Activated naive CD8-positive, alpha-beta T cell treated with anti-CD3 and anti-CD28 coated beads, Interleukin-2, amount 50 U/mL, for 24 hours (primary cell): ENCODE results near the gene TMEM121.

Experiments used
- ATAC-seq: fragments of 150-1000 bp; cut with Tn5 transposase; one replicate; pipeline ENCODE4 v1.10.0; 2021
- DNase-seq: peaks from one replicate; pipeline ENCODE4 v3.0.0; 2021
- H3K27ac Mint-ChIP-seq: one replicate; pipeline ENCODE4 v1.8.0; 2021; ENCODE audit warnings: mild to moderate bottlenecking, mixed read lengths
- H3K27me3 Mint-ChIP-seq: one replicate; pipeline ENCODE4 v1.8.0; 2021; ENCODE audit warnings: mixed read lengths
- H3K36me3 Mint-ChIP-seq: one replicate; pipeline ENCODE4 v1.8.0; 2021; ENCODE audit warnings: low read depth, mixed read lengths
- H3K4me1 Mint-ChIP-seq: one replicate; pipeline ENCODE4 v1.8.0; 2021; ENCODE audit warnings: mixed read lengths
- H3K4me3 Mint-ChIP-seq: one replicate; pipeline ENCODE4 v1.8.0; 2021; ENCODE audit warnings: mild to moderate bottlenecking, moderate library complexity, mixed read lengths
- H3K9me3 Mint-ChIP-seq: one replicate; pipeline ENCODE4 v1.8.0; 2021; ENCODE audit warnings: mixed read lengths

TMEM121 gene

GRCh38 chr14:105484069-105484996 is 42.0 kb upstream of the TMEM121 start:
- DNase-seq (peak; percentile 44), ATAC-seq (no peak)
- H3K27ac Mint-ChIP-seq, result peak overlapping the region; percentile 67
- no peaks in the 10 kb centered on the region for H3K36me3 Mint-ChIP-seq
- no peak overlapping the region for H3K4me3 Mint-ChIP-seq
- H3K9me3 Mint-ChIP-seq, result no peaks in the 10 kb centered on the region
- H3K27me3 Mint-ChIP-seq, result peaks cover 7% of the 10 kb centered on the region
- peaks cover 66% of the 10 kb centered on the region for H3K4me1 Mint-ChIP-seq

DNA sequence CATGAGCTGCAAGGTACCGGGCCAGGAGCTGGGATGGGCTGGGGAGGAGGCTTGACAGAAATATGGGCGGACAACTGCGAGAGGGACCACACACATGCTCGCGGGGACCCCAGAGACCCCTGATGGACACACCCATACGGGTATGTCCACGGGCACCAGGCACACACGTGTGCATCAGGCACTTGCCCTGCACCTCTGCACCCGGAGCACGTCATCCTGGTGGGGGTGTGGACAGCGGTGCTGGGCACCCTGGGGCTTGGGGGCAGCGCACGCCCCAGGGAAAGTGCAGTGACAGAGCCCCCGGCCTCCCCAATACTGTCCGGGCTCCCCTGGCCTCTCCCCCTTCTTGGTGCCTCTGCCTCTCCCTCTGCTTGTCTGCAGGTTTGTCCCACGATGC is 41.4 kb upstream of the TMEM121 start:
- Mint-ChIP-seq H3K36me3 (no peaks in the 10 kb centered on the region), H3K4me3 (no peak overlapping the region), H3K27me3 (peaks cover under 1% of the 10 kb centered on the region), H3K9me3 (no peaks in the 10 kb centered on the region), H3K27ac (no peak overlapping the region), H3K4me1 (peaks cover 67% of the 10 kb centered on the region)
- ATAC-seq, result no peak
- DNase-seq, result no peak

- H3K27me3 Mint-ChIP-seq, result no peaks in the 10 kb centered on the region
- no peaks in the 10 kb centered on the region for H3K9me3 Mint-ChIP-seq
- H3K4me3 Mint-ChIP-seq, result peak overlapping the region; percentile 17
- ATAC-seq, result no peak
- peak; percentile 55 for DNase-seq
- H3K36me3 Mint-ChIP-seq, result no peaks in the 10 kb centered on the region
- H3K27ac Mint-ChIP-seq, result no peak overlapping the region
- H3K4me1 Mint-ChIP-seq, result peaks cover 61% of the 10 kb centered on the region
These were observed 40.6 kb upstream of the TMEM121 start for GRCh38 chr14:105485739-105486162.

GRCh38 chr14:105486163-105486973 is 40.0 kb upstream of the TMEM121 start, which contains the start of gene CRIP1:
Gene CRIP1 (plus strand): TSS chr14:105486886. CDS start chr14:105487260, 374 bp downstream.
- peak; percentile 32 for DNase-seq
- no peak for ATAC-seq
- Mint-ChIP-seq H3K27ac (peak within 1 kb of the TSS; percentile 71), H3K4me3 (peak within 1 kb of the TSS; percentile 81), H3K9me3 (no peaks in the 10 kb centered on the region), H3K4me1 (peaks cover 60% of the 10 kb centered on the region), H3K36me3 (no peaks in the 10 kb centered on the region), H3K27me3 (no peaks in the 10 kb centered on the region)

DNA sequence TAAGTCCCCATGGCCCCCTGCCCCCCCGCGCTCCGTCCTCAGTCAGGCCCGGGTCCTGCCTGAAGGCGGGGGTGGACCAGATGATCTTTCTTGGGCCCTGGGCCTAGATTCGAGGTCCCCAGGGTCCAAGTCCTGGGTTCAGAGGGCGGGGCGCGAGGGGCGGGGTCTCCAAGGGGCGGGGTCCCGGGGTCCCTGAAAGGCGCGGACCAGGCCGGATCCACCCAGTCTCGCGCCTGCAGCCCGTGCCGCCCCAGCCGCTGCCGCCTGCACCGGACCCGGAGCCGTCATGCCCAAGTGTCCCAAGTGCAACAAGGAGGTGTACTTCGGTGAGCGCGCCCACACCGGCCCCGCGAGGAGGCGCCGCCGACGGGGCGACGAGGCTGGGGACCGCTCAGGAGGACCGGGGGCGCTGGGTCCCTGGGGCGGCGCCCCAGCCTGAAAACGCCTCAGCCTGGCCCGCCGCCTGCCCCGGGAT is 39.4 kb upstream of the TMEM121 start:
- peaks cover 59% of the 10 kb centered on the region for H3K4me1 Mint-ChIP-seq
- no peaks in the 10 kb centered on the region for H3K9me3 Mint-ChIP-seq
- DNase-seq (peak; percentile 65), ATAC-seq (no peak)
- no peak overlapping the region for H3K27ac Mint-ChIP-seq
- H3K27me3 Mint-ChIP-seq, result no peaks in the 10 kb centered on the region
- peaks cover 3% of the 10 kb centered on the region for H3K36me3 Mint-ChIP-seq
- H3K4me3 Mint-ChIP-seq, result peak overlapping the region; percentile 81

DNA sequence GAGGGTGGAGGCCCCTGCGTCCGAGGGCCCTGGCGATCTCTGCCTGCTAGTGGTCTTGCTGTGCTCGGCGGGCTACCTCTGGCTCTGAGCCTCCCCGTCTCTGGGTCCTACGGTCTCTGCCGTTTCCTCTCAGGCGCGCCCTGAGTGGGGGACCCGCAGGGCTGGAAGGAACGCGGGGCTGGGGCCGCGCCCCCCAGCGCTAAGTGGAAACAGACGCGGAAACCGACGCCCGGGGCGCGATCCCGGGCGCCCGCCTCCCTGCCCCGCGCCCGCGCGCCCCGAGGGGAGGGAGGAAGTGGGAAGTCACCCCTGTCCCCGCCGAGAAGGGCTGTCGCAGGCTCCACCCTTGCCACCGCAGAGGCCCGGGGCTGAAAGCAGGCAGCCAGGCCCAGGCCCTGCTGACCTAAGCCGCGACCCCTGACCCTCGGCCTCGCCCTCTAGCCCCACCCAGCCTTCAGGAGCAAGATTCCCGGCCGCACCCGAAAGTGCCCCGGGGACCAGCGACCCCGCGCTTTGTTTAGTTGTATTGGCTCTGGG is 38.9 kb upstream of the TMEM121 start:
- no peak for ATAC-seq
- Mint-ChIP-seq H3K36me3 (peaks cover 4% of the 10 kb centered on the region), H3K4me1 (peaks cover 56% of the 10 kb centered on the region), H3K27me3 (no peaks in the 10 kb centered on the region), H3K4me3 (peak overlapping the region; percentile 81), H3K9me3 (no peaks in the 10 kb centered on the region), H3K27ac (peak overlapping the region; percentile 71)
- DNase-seq, result peak; percentile 67

DNA sequence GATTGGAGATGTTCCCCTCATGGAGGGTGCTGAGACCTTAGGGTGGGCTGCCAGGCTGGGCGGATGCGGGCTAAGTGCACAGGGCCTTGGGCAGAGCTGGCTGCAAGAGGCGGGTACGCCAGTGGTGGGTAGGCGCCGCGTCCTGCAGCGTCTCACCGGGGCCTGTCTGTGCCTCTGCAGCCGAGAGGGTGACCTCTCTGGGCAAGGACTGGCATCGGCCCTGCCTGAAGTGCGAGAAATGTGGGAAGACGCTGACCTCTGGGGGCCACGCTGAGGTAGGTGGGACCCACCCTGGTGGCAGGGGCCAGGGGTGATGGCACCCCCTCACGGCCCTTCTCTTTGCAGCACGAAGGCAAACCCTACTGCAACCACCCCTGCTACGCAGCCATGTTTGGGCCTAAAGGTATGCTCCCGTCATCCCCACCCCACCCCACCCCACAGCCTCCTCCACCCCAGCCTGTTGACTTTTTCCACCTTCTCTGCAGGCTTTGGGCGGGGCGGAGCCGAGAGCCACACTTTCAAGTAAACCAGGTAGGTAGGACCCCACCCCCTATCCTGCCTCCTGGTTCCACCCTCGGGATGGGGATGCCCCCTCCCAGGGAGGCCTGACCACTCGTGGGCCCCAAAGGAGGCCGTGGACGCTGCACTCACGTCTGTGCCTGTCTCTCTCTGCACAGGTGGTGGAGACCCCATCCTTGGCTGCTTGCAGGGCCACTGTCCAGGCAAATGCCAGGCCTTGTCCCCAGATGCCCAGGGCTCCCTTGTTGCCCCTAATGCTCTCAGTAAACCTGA is 38.2 kb upstream of the TMEM121 start:
- Mint-ChIP-seq H3K27me3 (no peaks in the 10 kb centered on the region), H3K9me3 (no peaks in the 10 kb centered on the region), H3K36me3 (peaks cover 4% of the 10 kb centered on the region), H3K4me3 (peak overlapping the region; percentile 81), H3K4me1 (peaks cover 51% of the 10 kb centered on the region), H3K27ac (peak overlapping the region; percentile 71)
- ATAC-seq, result no peak
- DNase-seq, result peak; percentile 38

- Mint-ChIP-seq H3K9me3 (no peaks in the 10 kb centered on the region), H3K36me3 (peaks cover 4% of the 10 kb centered on the region), H3K27me3 (no peaks in the 10 kb centered on the region), H3K4me1 (peaks cover 49% of the 10 kb centered on the region), H3K4me3 (peak overlapping the region; percentile 81), H3K27ac (no peak overlapping the region)
- ATAC-seq (no peak), DNase-seq (peak; percentile 15)
These were observed 37.4 kb upstream of the TMEM121 start for GRCh38 chr14:105488781-105489541.

DNA sequence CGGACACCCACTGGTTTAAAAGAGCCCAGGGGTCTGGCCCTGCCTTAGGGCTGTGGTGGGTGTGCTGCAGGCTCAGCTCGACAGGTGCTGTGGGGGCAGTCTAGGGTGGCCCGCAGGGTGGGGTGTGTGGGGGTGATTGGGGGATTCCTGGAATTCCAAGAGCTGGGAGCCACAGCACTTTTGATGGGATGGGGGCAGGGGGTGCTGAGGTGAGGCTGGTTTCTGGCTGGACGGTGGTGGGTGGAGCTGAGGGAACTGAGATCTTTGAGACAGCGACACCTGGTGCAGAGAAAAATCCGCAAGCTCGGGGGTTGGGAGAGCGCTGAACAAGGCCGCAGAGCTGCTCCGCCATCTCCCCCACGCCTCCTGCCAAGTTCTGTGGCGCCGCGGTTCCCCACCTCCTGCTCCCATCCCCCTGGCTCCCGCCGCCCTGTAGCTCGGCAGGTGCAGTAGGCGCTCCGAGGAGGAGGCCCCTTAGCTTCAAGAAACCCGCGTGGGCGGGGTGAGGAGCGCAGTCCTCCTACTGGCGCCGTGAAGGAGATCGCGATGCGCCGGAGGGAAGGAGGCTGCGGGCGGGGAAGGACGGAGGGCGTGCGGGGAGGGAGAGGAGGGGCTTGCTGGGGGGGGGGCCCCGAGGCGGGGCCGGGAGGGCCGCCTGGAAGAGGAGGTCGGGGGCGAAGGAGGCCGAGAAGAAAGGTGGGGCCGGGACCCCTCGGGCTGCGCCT is 36.7 kb upstream of the TMEM121 start:
- Mint-ChIP-seq H3K9me3 (no peaks in the 10 kb centered on the region), H3K36me3 (peaks cover 4% of the 10 kb centered on the region), H3K4me3 (peak overlapping the region; percentile 81)

DNA sequence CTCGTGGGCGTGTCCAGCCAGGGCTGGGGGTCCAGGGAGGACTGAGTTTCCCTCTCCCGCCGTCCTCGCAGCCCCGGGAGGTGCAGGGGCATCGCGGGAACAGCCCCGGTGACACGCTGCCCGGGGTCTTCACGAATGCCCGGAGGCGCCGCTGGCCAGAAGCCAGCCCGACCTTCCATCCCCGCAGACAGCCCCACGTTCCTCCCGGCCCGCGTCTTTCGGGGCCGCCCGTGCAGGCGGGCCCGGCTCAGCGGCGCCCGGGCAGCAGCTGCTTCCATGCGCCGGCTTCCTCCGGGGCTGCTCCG is 36.2 kb upstream of the TMEM121 start:
- H3K27me3 Mint-ChIP-seq, result no peaks in the 10 kb centered on the region
- no peak for ATAC-seq
- H3K4me1 Mint-ChIP-seq, result peaks cover 39% of the 10 kb centered on the region
- peak overlapping the region; percentile 74 for H3K27ac Mint-ChIP-seq
- peaks cover 4% of the 10 kb centered on the region for H3K36me3 Mint-ChIP-seq
- no peaks in the 10 kb centered on the region for H3K9me3 Mint-ChIP-seq
- no peak for DNase-seq
- peak overlapping the region; percentile 81 for H3K4me3 Mint-ChIP-seq

More for the DNA sequence above, 36.7 kb upstream of the TMEM121 start:
- peak; percentile 1 for ATAC-seq
- no peaks in the 10 kb centered on the region for H3K27me3 Mint-ChIP-seq
- peak; percentile 86 for DNase-seq
- H3K4me1 Mint-ChIP-seq, result peaks cover 41% of the 10 kb centered on the region
- peak overlapping the region; percentile 74 for H3K27ac Mint-ChIP-seq

DNA sequence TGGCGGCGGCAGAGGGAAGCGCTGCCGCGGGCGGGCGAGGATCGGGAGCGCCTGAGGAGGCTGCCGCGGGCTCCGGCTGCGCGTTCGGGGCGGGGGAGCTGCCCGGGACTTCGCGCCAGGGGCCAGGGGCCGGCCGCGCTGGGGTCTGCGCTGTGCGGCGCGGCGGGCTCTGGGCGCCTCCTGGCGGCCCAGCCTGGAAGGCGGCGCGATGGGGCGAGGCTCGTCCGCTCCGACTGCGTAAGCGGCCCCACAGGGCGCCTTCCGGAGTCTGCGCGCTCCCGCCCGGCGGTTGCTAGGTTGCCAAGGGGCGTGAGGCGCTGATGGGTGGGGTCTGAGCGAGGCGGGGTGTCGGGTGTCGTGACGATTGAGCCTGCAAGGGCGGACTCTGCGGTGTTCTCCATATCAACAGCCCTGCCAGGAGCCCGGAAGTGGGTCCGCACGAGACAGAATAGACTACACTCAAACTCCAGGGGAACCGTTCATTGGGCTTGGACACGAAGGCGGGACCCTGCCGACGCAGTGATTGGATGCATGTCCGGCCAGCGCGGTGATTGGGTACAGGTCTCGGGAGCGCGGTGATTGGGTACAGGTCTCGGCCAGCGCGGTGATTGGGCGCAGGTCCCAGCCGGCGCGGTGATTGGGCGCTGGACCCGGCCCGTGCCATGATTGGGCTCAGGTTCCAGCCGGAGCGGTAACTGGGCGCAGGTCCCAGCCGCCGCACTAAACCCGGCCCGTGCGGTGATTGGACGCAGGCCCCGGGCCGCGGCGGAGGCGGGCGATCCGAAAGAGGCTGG is 35.6 kb upstream of the TMEM121 start, which contains the start of gene TEDC1:
Gene TEDC1 (plus strand): TSS at position 675 of the 794 bp plus-strand sequence. CDS start 130 bp downstream, outside the sequence.
- Mint-ChIP-seq H3K36me3 (peaks cover 4% of the 10 kb centered on the region), H3K27me3 (no peaks in the 10 kb centered on the region), H3K4me1 (peaks cover 34% of the 10 kb centered on the region)

GRCh38 chr14:105491366-105491973 is 34.9 kb upstream of the TMEM121 start:
- H3K4me1 Mint-ChIP-seq, result peaks cover 32% of the 10 kb centered on the region
- peak overlapping the region; percentile 87 for H3K27ac Mint-ChIP-seq
- peak; percentile 3 for ATAC-seq
- peaks cover 4% of the 10 kb centered on the region for H3K36me3 Mint-ChIP-seq
- H3K27me3 Mint-ChIP-seq, result no peaks in the 10 kb centered on the region
- H3K9me3 Mint-ChIP-seq, result no peaks in the 10 kb centered on the region
- peak; percentile 94 for DNase-seq
- H3K4me3 Mint-ChIP-seq, result peak overlapping the region; percentile 82

More for the DNA sequence above, 35.6 kb upstream of the TMEM121 start, which contains the start of gene TEDC1:
- ATAC-seq, result peak; percentile 78
- peak; percentile 98 for DNase-seq
- no peaks in the 10 kb centered on the region for H3K9me3 Mint-ChIP-seq
- H3K27ac Mint-ChIP-seq, result peak within 1 kb of the TSS; percentile 87
- H3K4me3 Mint-ChIP-seq, result peak within 1 kb of the TSS; percentile 82
